HG03571 (cell line): Measurements from ENCODE around the gene UBE2Q1.

ENCODE experiments used
- ATAC-seq: cut with Tn5 transposase; IDR thresholded peaks from one replicate; pipeline ENCODE4 v1.9.1; 2021; ENCODE audit not compliant: unreplicated experiment

Gene UBE2Q1

GRCh38 chr1:154512760-154513159 lies 45.7 kb downstream of the UBE2Q1 start:
- ATAC-seq: no peak

- no peak for ATAC-seq
Observed at GRCh38 chr1:154503898-154504297, 54.6 kb downstream of the UBE2Q1 start.

- no peak for ATAC-seq
Observed at GRCh38 chr1:154502744-154503115, 55.7 kb downstream of the UBE2Q1 start.

DNA sequence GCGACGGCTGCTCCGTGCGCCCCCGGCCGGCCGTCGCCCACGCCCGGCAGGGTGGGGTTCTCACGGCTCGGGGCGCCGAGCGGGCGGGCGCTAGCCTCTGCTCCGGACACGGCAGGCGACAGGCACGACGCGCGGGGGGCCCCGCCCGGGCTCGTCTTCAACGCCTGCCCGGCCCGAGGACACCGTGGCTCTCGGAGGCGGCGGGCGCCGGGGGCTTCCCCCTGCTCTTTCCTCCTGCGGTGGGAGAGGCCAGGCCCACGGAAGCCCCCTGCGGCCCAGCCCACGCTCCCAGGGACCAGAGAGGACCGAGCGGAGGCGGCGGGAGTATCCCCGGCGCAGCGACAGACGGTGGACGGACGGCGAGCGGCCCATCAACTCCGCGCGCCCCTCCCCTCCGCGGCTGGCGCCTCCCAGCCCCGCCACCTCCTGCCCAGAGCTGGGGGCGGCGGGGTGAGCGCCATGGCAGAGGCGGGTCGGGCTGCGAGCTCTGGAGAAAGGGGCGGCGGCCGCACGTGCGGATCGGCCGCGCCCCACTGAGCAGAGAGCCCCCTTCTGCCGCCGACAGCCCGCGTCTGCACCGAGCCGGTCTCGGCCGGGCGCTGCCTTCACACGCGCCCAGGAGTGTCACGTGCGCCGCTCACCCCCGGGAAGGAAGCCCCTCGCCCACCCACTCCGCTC lies 56.3 kb downstream of the UBE2Q1 start, which contains the start of the genes SHE and TDRD10:
Gene SHE, minus strand, starts transcription at position 347 of the 678 bp plus-strand sequence. CDS start 386 bp downstream, outside the sequence.
Gene TDRD10, plus strand, starts transcription at position 154 of the 678 bp plus-strand sequence. CDS start 4,685 bp downstream, outside the sequence.
- ATAC-seq: no peak

GRCh38 chr1:154501423-154502065 lies 56.9 kb downstream of the UBE2Q1 start:
- no peak for ATAC-seq

DNA sequence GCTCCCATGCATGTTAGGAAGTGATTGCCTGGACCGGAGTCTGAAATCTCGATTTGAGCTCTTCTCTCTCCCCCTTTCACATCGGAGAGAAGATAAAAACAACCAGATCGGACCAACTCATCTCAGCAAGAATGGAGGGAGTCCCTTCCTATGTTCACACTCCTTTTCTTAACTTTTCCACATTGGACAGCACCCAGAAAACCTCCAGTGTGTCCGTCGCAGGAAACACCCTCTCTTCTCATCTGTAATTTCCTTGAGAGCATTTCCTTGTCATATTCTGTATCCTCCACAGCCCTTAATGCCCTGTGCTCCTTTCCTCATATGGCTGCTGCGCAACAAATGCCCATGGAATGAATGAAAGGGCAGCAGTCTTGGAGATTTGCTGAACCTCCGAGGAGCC lies 57.9 kb downstream of the UBE2Q1 start:
- no peak for ATAC-seq

GRCh38 chr1:154499446-154499845 lies 59.0 kb downstream of the UBE2Q1 start:
- no peak for ATAC-seq
